A673 (cell line): Measurements from ENCODE around the gene GNG7. TPM values are rescaled to one million over a fixed set of nuclear protein-coding genes. Genes with fewer than 3 reads are reported as not detected.

Experiments used
- BruUV-seq: library from RNA; stranded (reverse); fragments of 400-500 nt; replicated peaks from 2 replicates; lab custom pipeline; 2021; lab: Mats Ljungman, UMichigan
- CTCF ChIA-PET: fragments of 300-600 bp; sonication (Branson Sonifier 250); formaldehyde crosslinking; loops from one replicate; lab custom pipeline; 2022; ENCODE audit warnings: antibody characterized with exemption; lab: Charles Lee
- POLR2A ChIA-PET: fragments of 300-600 bp; sonication (Branson Sonifier 250); formaldehyde crosslinking; loops from one replicate; lab custom pipeline; 2022; ENCODE audit warnings: antibody characterized with exemption; ENCODE audit not compliant: low non-redundant PET; lab: Charles Lee
- DNase-seq: peaks from one replicate; pipeline ENCODE4 v3.0.0-alpha.2; 2015; ENCODE audit warnings: low spot score
- H3K27ac ChIP-seq: fragments of 200-600 bp; sonication (generic); 2 replicates; pipeline ENCODE4 v1.5.1; 2016; ENCODE audit warnings: mixed run types, low read depth, mild to moderate bottlenecking, mixed read lengths, antibody characterized with exemption, low read length; ENCODE audit not compliant: poor library complexity, severe bottlenecking
- H3K27me3 ChIP-seq: fragments of 200-600 bp; sonication (generic); replicated peaks from 2 replicates; pipeline ENCODE4 v1.6.1; 2017; ENCODE audit warnings: mixed run types, low read depth, mild to moderate bottlenecking, mixed read lengths, antibody characterized with exemption, low read length; ENCODE audit not compliant: insufficient read depth, poor library complexity
- H3K36me3 ChIP-seq: fragments of 200-600 bp; sonication (generic); 2 replicates; pipeline ENCODE4 v1.6.1; 2016; ENCODE audit warnings: mixed run types, mild to moderate bottlenecking, mixed read lengths, antibody characterized with exemption, low read length; ENCODE audit not compliant: insufficient read depth, poor library complexity, severe bottlenecking
- H3K4me1 ChIP-seq: fragments of 200-600 bp; sonication (generic); 2 replicates; pipeline ENCODE4 v1.6.1; 2017; ENCODE audit warnings: mixed run types, mild to moderate bottlenecking, mixed read lengths, antibody characterized with exemption, low read length; ENCODE audit not compliant: insufficient read depth, poor library complexity, severe bottlenecking
- H3K4me3 ChIP-seq: fragments of 200-600 bp; sonication (generic); 2 replicates; pipeline ENCODE4 v1.5.1; 2016; ENCODE audit warnings: low read depth, mixed run types, mild to moderate bottlenecking, mixed read lengths, low read length; ENCODE audit not compliant: poor library complexity, severe bottlenecking
- H3K9me3 ChIP-seq: fragments of 200-600 bp; sonication (generic); 2 replicates; pipeline ENCODE4 v1.6.1; 2016; ENCODE audit warnings: mixed run types, low read depth, mild to moderate bottlenecking, mixed read lengths, antibody characterized with exemption, low read length; ENCODE audit not compliant: poor library complexity, severe bottlenecking
- CTCF ChIP-seq: fragments of 300-800, 200-600 bp; sonication (generic); conservative IDR thresholded peaks from 2 replicates; pipeline ENCODE4 v1.5.1; 2017; ENCODE audit warnings: low read depth, mild to moderate bottlenecking, antibody characterized with exemption, low read length, moderate library complexity, mixed read lengths
- EZH2 ChIP-seq: fragments of 200-600 bp; sonication (generic); IDR thresholded peaks from 2 replicates; pipeline ENCODE4 v1.6.1; 2017; ENCODE audit warnings: borderline replicate concordance, low read depth, mild to moderate bottlenecking, mixed read lengths, antibody characterized with exemption, low read length; ENCODE audit not compliant: poor library complexity, severe bottlenecking
- intact Hi-C: fragments of 100-400 bp; cut with micrococcal nuclease; formaldehyde crosslinking; loops from one replicate; pipeline ENCODE4 v1.10.0; 2022; ENCODE audit not compliant: unreplicated experiment
- total RNA-seq: library from RNA; stranded (reverse); gene quantifications from 2 replicates; pipeline ENCODE4 v1.2.3, GENCODE V29; 2021

GNG7 gene
- total RNA-seq, 1 experiment from 2014 or later = 0.30 TPM

- no peaks in the 10 kb centered on the region for H3K4me1 ChIP-seq
- H3K36me3 ChIP-seq = peaks cover 4% of the 10 kb centered on the region
- H3K9me3 ChIP-seq = no peaks in the 10 kb centered on the region
- DNase-seq = no peak
- BruUV-seq = no TSS peak
- no peaks in the 10 kb centered on the region for H3K27me3 ChIP-seq
- ChIA-PET CTCF (no interaction called here), POLR2A (no interaction called here)
- TF ChIP-seq EZH2 (no peak), CTCF (no peak)
- intact Hi-C loops = no loop called here
- H3K27ac ChIP-seq = no peak overlapping the region
- H3K4me3 ChIP-seq = peak overlapping the region; percentile 75
Observed at GRCh38 chr19:2740314-2740656, 37.8 kb upstream of the GNG7 start.

- TF ChIP-seq CTCF = no peak
- no peak for TF ChIP-seq EZH2
- intact Hi-C loops = no loop called here
- no peaks in the 10 kb centered on the region for H3K27me3 ChIP-seq
- no peaks in the 10 kb centered on the region for H3K9me3 ChIP-seq
- ChIA-PET POLR2A (interaction anchor here (0.6 to 0.7 kb wide), 2 partner anchors 81 to 611 kb away, joined by 3 to 4 read pairs; no protein-coding TSS in a partner anchor), CTCF (no interaction called here)
- BruUV-seq = no TSS peak
- H3K27ac ChIP-seq = peak within 1 kb of the TSS; percentile 73
- peak within 1 kb of the TSS; percentile 75 for H3K4me3 ChIP-seq
- peaks cover 4% of the 10 kb centered on the region for H3K36me3 ChIP-seq
- H3K4me1 ChIP-seq = no peaks in the 10 kb centered on the region
- peak; percentile 98 for DNase-seq
Observed at GRCh38 chr19:2739602-2740313, 37.3 kb upstream of the GNG7 start, which contains the start of gene SLC39A3. SLC39A3 (minus strand) TSS chr19:2740017; CDS start chr19:2737257, 2,760 bp downstream.

GRCh38 chr19:2736550-2737190, 34.2 kb upstream of the GNG7 start:
- POLR2A ChIA-PET = no interaction called here
- Histone ChIP-seq H3K4me3 (no peak overlapping the region), H3K27me3 (no peaks in the 10 kb centered on the region), H3K4me1 (no peaks in the 10 kb centered on the region), H3K27ac (no peak overlapping the region), H3K36me3 (peaks cover 4% of the 10 kb centered on the region), H3K9me3 (no peaks in the 10 kb centered on the region)
- DNase-seq = no peak
- BruUV-seq = no TSS peak
- TF ChIP-seq CTCF = no peak
- no peak for TF ChIP-seq EZH2
- CTCF ChIA-PET = no interaction called here
- intact Hi-C loops = no loop called here
